Central memory CD8-positive, alpha-beta T cell (primary cell): Measurements from ENCODE around the gene PCK2.

Source experiments
- ATAC-seq: fragments of 150-1000 bp; cut with Tn5 transposase; replicated peaks from 2 replicates; pipeline ENCODE4 v1.10.0; 2022; ENCODE audit warnings: mild to moderate bottlenecking, moderate FRiP score, moderate number of reproducible peaks; ENCODE audit not compliant: poor library complexity, severe bottlenecking; ENCODE audit errors: extremely low read depth
- DNase-seq, 2 donors: peaks; one replicate each; pipeline ENCODE4 v3.0.0; 2021; ENCODE audit warnings: low spot score in 2 of 2
- H3K27ac Mint-ChIP-seq: one replicate; pipeline ENCODE4 v1.8.0; 2022; ENCODE audit warnings: low read depth, mild to moderate bottlenecking, moderate library complexity, mixed read lengths
- H3K27me3 Mint-ChIP-seq: one replicate; pipeline ENCODE4 v1.8.0; 2022; ENCODE audit warnings: mixed read lengths
- H3K36me3 Mint-ChIP-seq: one replicate; pipeline ENCODE4 v1.8.0; 2022; ENCODE audit warnings: mild to moderate bottlenecking, moderate library complexity, mixed read lengths; ENCODE audit not compliant: insufficient read depth
- H3K4me1 Mint-ChIP-seq: one replicate; pipeline ENCODE4 v1.8.0; 2022; ENCODE audit warnings: mixed read lengths
- H3K4me3 Mint-ChIP-seq: one replicate; pipeline ENCODE4 v1.8.0; 2022; ENCODE audit warnings: mild to moderate bottlenecking, moderate library complexity, mixed read lengths
- H3K9me3 Mint-ChIP-seq: one replicate; pipeline ENCODE4 v1.8.0; 2022; ENCODE audit warnings: mixed read lengths

Gene PCK2

GRCh38 chr14:24064856-24065255 is 29.3 kb upstream of the PCK2 start:
- Mint-ChIP-seq H3K4me3 (no peak overlapping the region), H3K36me3 (no peaks in the 10 kb centered on the region), H3K9me3 (no peaks in the 10 kb centered on the region), H3K4me1 (no peaks in the 10 kb centered on the region), H3K27ac (no peak overlapping the region), H3K27me3 (peaks cover 8% of the 10 kb centered on the region)
- DNase-seq (no peak), ATAC-seq (no peak)

- H3K27me3 Mint-ChIP-seq, result peaks cover 9% of the 10 kb centered on the region
Measured at GRCh38 chr14:24065408-24065807, 28.7 kb upstream of the PCK2 start.

GRCh38 chr14:24066496-24067132 is 27.5 kb upstream of the PCK2 start:
- ATAC-seq (no peak), DNase-seq (no peak)
- H3K4me1 Mint-ChIP-seq, result peaks cover 5% of the 10 kb centered on the region
- no peaks in the 10 kb centered on the region for H3K36me3 Mint-ChIP-seq
- no peak overlapping the region for H3K4me3 Mint-ChIP-seq
- no peaks in the 10 kb centered on the region for H3K9me3 Mint-ChIP-seq
- peaks cover 20% of the 10 kb centered on the region for H3K27me3 Mint-ChIP-seq
- H3K27ac Mint-ChIP-seq, result no peak overlapping the region

More at GRCh38 chr14:24065408-24065807, 28.7 kb upstream of the PCK2 start:
- no peaks in the 10 kb centered on the region for H3K9me3 Mint-ChIP-seq
- H3K27ac Mint-ChIP-seq, result no peak overlapping the region
- no peak overlapping the region for H3K4me3 Mint-ChIP-seq
- no peaks in the 10 kb centered on the region for H3K36me3 Mint-ChIP-seq
- H3K4me1 Mint-ChIP-seq, result no peaks in the 10 kb centered on the region
- ATAC-seq (no peak), DNase-seq (no peak)

- Mint-ChIP-seq H3K27me3 (peaks cover 20% of the 10 kb centered on the region), H3K36me3 (no peaks in the 10 kb centered on the region), H3K27ac (no peak overlapping the region), H3K4me3 (no peak overlapping the region), H3K9me3 (no peaks in the 10 kb centered on the region), H3K4me1 (peaks cover 5% of the 10 kb centered on the region)
- ATAC-seq (no peak), DNase-seq (no peak)
Measured at GRCh38 chr14:24067133-24068082, 26.7 kb upstream of the PCK2 start.

- Mint-ChIP-seq H3K9me3 (no peaks in the 10 kb centered on the region), H3K27me3 (peaks cover 20% of the 10 kb centered on the region), H3K4me1 (peaks cover 5% of the 10 kb centered on the region), H3K4me3 (no peak overlapping the region), H3K36me3 (no peaks in the 10 kb centered on the region), H3K27ac (no peak overlapping the region)
- ATAC-seq, result no peak
- DNase-seq, result no peak
Measured at GRCh38 chr14:24068711-24069410, 25.2 kb upstream of the PCK2 start.

GRCh38 chr14:24069411-24069735 is 24.7 kb upstream of the PCK2 start:
- Mint-ChIP-seq H3K4me1 (peaks cover 5% of the 10 kb centered on the region), H3K9me3 (no peaks in the 10 kb centered on the region), H3K4me3 (no peak overlapping the region), H3K27ac (no peak overlapping the region), H3K36me3 (no peaks in the 10 kb centered on the region), H3K27me3 (peaks cover 20% of the 10 kb centered on the region)
- DNase-seq, result no peak
- no peak for ATAC-seq

- Mint-ChIP-seq H3K27ac (no peak overlapping the region), H3K4me1 (peaks cover 5% of the 10 kb centered on the region), H3K9me3 (no peaks in the 10 kb centered on the region), H3K27me3 (peaks cover 20% of the 10 kb centered on the region), H3K4me3 (no peak overlapping the region), H3K36me3 (no peaks in the 10 kb centered on the region)
- no peak for DNase-seq
- no peak for ATAC-seq
Measured at GRCh38 chr14:24070285-24071143, 23.6 kb upstream of the PCK2 start.

GRCh38 chr14:24071144-24071697 is 22.9 kb upstream of the PCK2 start, which contains the start of gene CPNE6:
TSS of gene CPNE6 (plus strand) at chr14:24071562. CDS start at chr14:24072937, 1,375 bp downstream.
- DNase-seq (no peak), ATAC-seq (no peak)
- H3K4me3 Mint-ChIP-seq, result no peak within 1 kb of the TSS
- H3K27ac Mint-ChIP-seq, result no peak within 1 kb of the TSS
- H3K4me1 Mint-ChIP-seq, result peaks cover 5% of the 10 kb centered on the region
- H3K9me3 Mint-ChIP-seq, result no peaks in the 10 kb centered on the region
- no peaks in the 10 kb centered on the region for H3K36me3 Mint-ChIP-seq
- peaks cover 20% of the 10 kb centered on the region for H3K27me3 Mint-ChIP-seq

- no peak overlapping the region for H3K27ac Mint-ChIP-seq
- H3K4me3 Mint-ChIP-seq, result no peak overlapping the region
- peaks cover 20% of the 10 kb centered on the region for H3K27me3 Mint-ChIP-seq
- H3K36me3 Mint-ChIP-seq, result no peaks in the 10 kb centered on the region
- ATAC-seq (no peak), DNase-seq (no peak)
- H3K9me3 Mint-ChIP-seq, result no peaks in the 10 kb centered on the region
- H3K4me1 Mint-ChIP-seq, result peaks cover 5% of the 10 kb centered on the region
Measured at GRCh38 chr14:24071836-24072430, 22.2 kb upstream of the PCK2 start.

GRCh38 chr14:24072436-24072835 is 21.7 kb upstream of the PCK2 start:
- Mint-ChIP-seq H3K4me3 (no peak overlapping the region), H3K9me3 (no peaks in the 10 kb centered on the region), H3K4me1 (peaks cover 5% of the 10 kb centered on the region)

GRCh38 chr14:24072881-24073877 is 20.9 kb upstream of the PCK2 start:
- ATAC-seq (no peak), DNase-seq (no peak)
- peaks cover 20% of the 10 kb centered on the region for H3K27me3 Mint-ChIP-seq
- no peak overlapping the region for H3K4me3 Mint-ChIP-seq
- no peak overlapping the region for H3K27ac Mint-ChIP-seq
- H3K4me1 Mint-ChIP-seq, result peaks cover 5% of the 10 kb centered on the region
- no peaks in the 10 kb centered on the region for H3K9me3 Mint-ChIP-seq
- H3K36me3 Mint-ChIP-seq, result peaks cover 1% of the 10 kb centered on the region

More at GRCh38 chr14:24072436-24072835, 21.7 kb upstream of the PCK2 start:
- Mint-ChIP-seq H3K36me3 (no peaks in the 10 kb centered on the region), H3K27me3 (peaks cover 20% of the 10 kb centered on the region), H3K27ac (no peak overlapping the region)
- no peak for DNase-seq
- no peak for ATAC-seq
